Eye (tissue), 1 donor: ENCODE measurements around the gene GIN1.
"Not testable (repeated sequence)": the region's sequence is repeated elsewhere in the genome, so short reads cannot be mapped to it uniquely, and the experiment has no call there.

ENCODE experiments used
- DNase-seq: peaks from one replicate; pipeline ENCODE4 v3.0.0-alpha.2; 2015

Gene GIN1

DNA sequence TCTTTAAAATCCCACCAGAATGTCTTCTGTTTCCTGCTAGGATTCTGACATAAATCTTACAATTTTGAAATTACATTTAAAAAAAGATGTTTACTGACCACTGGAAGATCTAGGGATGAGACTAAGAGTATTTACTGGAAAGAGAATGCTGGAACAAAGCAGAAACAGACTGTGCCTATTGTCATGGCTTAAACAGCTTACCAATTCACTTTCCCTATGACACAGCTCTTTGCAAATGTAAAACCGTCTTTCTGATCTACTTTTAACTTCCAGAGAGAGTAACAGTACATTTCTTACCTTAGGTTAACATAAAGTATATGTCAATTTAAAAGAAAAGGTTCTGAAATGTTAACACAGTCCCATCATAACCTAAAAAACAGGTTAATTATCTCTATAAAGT lies 10.7 kb downstream of the GIN1 start:
- no peak for DNase-seq

DNA sequence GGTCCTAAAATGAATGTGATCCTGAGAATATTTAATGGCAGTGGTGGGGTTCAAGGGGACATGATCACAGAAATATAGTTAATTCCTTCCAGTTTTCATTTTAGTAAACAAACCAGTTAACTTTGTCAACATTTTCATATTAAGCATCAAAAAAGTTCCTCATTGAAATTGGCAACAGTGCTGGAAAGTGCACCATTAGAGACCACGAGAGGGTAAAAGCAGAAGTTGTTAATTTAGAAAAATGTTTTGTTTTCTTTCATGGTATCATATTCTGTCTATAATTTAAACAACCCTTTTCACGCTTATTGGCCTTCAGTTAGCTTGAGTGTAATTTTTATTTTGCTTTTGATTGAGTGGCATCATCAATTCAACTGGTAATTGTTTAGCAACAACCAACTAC lies 11.9 kb downstream of the GIN1 start:
- DNase-seq = no peak

DNA sequence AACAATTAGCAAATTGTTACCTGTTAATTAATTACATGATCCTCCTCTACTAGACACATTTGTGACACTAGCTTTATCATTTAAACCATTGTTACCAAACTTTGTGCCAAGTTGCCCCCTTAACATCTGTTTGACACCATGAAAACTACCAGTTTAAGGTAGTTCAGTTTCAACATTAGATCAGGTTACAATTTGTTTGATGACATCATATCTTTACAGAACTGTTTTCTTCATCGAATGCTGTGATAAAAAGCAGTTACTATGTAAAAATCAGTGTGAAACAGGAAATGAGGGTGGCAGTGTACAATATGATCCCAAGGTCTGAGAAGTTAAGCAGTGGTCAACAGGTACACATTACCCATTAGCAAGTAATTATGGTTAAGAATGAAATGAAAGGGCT lies 17.7 kb downstream of the GIN1 start:
- DNase-seq = no peak

DNA sequence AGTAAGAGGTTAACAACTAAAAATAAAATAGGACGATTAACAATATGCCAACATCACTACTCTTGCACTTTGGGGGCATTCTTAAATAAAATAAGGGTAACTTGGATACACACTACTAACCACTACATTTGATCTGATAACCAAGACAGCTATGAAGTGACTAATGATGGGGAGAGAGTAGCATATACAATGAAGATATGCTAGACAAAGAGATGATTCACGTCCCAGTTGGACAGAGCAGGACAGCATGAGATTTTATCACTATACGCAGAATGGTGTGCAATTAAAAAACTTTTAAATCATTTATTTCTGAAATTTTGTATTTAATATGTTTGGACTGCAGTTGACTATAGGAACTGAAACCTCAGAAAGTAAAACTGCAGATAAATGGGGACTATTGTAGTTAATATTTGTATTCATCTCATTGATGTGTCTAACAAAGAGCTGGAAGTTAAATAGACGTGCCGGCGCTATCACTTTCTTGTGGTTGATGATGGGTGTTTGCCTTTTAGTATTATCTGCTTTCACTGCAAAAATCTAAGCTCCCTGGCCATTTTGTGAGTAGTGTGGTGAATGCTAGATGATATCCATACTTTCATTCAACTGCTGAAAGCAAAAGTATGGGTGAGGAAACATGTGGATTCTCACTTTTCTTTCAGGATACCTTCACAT lies 18.7 kb downstream of the GIN1 start:
- DNase-seq = no peak

DNA sequence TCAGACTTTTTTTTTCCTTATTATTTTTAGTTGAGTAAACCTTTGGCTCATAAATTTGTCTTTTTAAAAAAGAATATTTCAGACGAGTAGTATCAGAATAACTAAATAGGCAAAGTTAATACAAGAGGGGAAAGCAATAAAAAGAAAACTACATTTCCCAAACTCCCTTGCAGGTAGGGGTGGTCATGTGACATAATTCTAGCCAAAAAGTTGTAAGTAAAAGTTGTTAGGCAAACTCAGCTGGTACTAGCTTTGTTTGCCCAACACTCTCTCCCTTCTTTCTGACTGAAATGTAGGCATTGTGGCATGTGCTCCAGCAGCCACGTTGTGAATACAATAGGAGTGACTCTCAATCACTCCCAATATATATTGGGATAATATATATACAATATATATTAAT lies 20.9 kb downstream of the GIN1 start:
- no peak for DNase-seq

DNA sequence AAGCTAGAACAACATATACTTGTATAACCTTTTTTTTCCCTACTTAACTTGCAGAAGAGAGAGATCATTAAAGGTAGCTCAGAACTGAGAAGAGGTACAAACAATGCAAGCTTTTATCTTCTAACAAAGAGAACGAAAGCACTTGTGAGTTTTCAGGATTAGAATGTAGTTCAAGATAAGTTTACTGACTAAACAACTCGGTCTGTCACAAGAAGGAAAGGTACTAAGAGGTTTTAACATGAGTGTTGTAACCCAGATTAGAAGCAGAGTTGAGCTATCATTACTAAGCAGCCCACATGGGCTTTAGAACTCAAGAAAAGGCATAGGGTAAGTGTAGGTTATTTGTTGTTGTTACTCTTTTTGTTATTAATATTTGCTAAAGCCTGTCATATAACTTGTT lies 25.2 kb downstream of the GIN1 start:
- no peak for DNase-seq

DNA sequence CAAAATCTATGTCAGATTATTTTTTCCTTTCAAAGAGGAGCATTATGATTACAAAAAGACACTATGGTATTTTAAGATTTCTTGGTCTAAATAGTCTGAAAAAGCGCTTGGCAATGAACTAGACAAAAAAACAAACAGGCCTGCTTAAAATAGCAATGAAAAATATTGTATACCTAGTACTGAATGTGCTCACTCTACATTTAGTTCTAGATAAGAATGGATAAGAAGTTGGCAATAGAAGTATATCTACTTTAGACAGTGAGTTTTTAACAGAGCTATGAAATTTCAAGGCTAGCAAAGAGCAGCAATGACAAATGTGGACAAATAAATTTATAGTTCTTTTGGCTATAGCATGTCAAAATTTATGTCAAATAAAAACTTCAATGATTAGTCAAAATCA lies 26.2 kb downstream of the GIN1 start:
- DNase-seq = no peak

DNA sequence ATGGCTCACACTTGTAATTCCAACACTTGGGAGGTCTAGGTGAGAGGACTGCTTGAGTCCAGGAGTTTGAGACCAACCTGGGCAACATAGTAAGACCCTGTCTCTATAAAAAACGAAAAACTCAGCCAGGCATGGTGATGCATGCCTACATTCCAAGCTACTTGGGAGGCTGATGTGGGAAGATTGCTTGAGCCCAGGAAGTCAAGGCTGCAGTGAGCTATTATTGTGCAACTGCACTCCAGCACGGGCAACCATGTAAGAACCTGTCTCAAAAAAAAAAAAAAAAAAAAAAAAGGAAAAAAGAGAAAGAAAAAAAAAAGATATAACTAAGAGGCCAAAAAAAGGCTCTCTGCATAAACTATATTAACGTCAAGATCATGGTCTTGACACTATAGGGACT lies 27.3 kb downstream of the GIN1 start:
- no peak for DNase-seq

DNA sequence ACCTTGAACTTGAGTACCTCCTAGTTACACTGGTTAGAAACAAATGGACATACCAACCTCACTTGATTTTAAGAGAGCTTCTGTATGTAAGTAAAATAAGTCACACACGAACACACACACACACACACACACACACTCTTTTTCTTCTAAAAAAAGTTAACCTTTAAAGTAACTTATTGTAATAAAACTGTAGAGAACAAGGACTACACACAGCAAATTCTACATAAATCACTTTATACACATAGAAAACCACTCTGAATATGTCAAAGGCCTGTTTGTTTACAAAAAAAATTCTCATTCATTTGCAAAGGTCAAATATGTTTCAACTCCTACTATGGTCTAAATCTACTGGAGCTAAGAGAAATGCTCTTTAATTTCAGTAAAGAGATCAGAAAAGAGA lies 29.1 kb downstream of the GIN1 start:
- no peak for DNase-seq

DNA sequence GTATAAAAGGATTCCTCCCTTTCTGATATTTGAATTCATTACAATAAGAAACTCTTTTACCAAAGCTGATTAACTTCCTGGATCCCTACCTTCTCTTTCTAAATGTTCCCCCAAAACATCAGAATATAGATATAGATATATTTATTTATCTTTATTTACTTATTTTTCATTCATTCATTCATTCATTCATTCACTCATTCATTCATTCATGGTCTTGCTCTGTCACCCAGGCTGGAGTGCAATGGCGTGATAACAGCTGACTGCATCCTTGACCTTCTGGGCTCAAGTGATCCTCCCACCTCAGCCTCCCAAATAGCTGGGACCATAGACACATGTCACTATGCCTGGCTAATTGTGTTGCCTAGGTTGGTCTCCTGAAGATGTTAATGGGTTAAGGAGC lies 30.7 kb downstream of the GIN1 start:
- no peak for DNase-seq

DNA sequence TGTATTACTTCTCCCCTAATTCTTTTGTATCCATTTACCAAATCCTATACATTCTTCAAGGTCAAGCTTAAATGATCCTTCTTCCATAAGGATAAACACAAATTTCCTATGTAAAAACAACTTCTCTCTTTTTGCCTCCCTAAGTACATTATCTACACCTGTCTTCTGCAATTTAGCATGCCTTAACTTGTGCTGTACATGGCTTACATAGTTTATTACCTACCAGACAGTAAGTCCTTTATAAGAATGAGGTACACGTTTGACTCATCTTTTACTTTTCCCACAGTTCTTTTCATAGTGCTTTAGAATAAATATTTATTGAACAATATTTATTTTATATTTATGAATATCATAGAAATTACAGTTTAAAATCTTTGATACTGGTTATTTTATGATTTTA lies 33.4 kb downstream of the GIN1 start:
- DNase-seq = no peak

DNA sequence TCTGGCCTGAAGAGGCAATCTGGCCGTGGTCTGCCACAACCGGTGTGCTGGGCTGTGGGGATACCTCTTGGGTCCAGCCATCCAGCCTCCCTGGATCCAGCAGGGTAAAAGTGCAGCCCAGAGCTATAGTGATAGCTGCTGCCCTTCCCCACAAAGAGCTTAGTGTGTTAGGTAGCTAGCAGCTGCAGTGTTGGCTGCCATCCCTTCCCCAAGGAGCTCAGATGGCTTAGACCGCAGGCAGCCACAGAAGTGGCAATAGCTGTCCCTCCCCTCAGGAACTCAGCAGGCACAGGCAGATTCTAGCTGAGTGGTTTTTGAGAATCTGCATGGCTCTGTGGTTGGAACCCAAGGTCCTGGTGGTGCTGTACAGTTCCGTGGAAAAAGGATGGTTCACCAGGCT lies 40.1 kb downstream of the GIN1 start:
- no peak for DNase-seq

DNA sequence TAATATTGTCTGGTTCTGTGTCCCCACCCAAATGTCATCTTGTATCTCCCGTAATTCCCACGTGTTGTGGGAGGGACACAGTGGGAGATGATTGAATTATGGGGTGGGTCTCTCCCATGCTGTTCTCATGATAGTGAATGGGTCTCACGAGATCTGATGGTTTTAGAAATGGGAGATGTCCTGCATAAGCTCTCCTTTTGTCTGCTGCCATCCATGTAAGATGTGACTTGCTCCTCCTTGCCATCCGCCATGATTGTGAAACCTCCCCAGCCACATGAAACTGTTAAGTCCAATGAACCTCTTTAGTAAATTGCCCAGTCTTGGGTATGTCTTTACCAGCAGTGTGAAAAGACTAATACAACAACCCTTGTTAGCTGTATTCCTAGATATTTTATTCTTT lies 44.5 kb downstream of the GIN1 start:
- no peak for DNase-seq

DNA sequence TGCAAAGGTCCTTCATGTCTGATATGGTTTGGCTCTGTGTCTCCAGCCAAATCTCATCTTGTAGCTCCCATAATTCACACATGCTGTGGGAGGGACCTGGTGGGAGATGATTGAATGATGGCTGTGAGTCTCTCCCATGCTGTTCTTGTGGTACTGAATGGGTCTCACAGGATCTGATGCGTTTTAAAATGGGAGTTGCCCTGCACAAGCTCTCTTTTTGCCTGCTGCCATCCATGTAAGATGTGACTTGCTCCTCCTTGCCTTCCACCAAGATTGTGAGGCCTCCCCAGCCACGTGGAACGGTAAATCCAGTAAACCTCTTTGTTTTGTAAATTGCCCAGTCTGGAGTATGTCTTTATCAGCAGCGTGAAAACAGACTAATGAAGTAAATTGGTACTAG lies 46.4 kb downstream of the GIN1 start:
- not testable (repeated sequence) for DNase-seq

DNA sequence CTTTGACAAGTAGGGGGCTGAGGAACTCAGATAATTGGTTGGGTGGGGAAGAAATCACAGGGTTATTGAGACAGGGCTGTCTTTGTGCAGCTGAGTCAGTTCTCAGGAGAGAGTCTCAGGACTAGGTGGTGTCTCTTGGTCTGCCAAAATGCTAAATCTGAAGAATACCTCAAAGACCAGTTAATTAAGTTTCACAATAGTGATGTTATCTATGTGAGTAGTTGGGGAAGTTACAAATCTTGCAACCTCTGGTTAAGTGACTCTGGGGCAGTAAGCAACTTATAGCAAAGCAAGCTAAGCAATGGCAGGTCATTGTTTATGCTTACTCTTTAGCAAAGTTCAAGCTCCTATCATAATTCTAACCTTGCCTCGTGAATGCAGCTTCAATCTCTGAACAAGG lies 53.6 kb downstream of the GIN1 start:
- DNase-seq = no peak

DNA sequence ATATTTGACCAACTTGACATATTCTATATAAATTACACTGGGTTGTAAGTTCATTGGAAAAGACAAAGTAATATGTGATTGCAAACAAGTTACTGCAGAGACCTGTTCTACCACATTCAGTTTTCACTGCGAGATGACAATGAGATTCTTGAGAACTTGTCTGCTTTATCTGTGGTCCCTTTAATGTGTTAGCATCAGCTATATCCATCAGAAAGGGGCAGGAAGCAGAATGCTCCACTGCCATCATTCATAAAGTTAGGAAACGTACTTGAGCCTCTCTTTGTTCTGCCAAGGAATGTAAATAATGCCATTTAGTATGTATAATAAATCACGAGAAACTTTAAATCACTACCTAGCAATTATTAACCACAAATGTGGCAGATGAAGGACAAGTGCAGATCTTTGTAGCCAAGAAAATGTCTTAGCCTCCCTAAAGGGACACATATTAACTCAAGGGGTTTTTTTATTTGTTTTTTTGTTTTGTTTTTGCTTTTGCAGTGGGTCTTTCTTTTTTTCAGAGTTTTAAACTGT lies 59.4 kb downstream of the GIN1 start:
- no peak for DNase-seq

DNA sequence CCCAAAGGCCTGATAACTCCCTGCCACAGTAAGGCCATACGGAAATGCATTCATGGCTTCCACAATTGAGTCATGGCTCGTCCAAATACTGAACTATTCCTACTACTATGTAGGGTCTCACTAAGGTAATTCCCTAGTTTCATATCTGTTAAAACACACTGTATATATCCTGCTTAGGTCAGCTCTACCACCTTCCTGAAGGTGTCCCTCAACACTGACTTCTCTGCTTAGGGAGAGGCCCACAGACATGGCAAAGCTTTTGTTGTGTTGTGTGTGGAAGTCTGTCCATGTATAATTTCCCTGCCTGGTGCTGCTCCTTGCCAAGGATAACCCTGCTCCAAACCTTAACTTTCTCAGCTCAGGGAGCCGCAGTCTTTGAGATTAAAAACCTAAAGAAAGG lies 60.4 kb downstream of the GIN1 start:
- no peak for DNase-seq

DNA sequence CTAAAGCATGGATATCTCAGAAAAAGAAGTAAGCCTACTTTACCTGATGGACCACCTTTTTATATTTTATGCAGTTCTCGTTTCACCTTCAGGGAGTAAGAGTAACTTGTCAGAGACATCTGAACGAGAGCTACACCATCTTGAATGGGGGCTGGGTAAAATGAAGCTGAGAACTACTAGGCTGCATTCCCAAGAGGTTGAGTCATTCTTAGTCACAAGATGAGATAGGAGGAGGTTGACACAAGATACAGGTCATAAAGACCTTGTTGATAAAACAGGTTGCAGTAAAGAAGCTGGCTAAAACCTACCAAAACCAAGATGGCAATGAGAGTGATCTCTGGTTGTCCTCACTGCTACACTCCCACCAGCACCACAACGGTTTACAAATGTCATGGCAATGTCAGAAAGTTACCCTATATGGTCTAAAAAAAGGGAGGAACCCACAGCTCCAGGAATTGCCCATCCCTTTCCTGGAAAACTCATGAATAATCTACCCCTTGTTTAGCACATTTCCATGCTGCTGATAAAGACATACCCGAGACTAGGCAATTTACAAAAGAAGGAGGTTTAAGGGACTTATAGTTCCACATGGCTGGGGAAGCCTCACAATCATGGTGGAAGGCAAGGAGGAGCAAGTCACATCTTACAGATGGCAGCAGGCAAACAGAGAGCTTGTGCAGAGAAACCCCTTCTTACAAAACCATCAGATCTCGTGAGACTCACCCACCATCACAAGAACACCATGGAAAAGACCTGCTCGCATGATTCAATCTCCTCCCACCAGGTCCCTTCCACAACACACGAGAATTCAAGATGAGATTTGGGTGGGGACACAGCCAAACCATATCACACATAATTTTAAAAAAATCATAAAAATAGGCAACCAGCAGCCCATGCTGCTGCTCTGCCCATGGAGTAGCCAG lies 62.5 kb downstream of the GIN1 start:
- no peak for DNase-seq

DNA sequence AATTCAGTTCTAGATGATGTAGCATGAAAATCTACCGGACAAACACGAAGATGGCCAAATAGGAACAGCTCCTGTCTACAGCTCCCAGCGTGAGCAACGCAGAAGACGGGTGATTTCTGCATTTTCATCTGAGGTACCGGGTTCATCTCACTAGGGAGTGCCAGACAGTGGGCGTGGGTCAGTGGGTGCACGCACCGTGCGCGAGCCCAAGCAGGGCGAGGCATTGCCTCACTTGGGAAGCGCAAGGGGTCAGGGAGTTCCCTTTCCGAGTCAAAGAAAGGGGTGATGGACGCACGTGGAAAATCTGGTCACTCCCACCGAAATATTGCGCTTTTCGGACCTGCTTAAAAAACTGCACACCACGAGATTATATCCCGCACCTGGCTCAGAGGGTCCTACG lies 73.2 kb downstream of the GIN1 start:
- not testable (repeated sequence) for DNase-seq

DNA sequence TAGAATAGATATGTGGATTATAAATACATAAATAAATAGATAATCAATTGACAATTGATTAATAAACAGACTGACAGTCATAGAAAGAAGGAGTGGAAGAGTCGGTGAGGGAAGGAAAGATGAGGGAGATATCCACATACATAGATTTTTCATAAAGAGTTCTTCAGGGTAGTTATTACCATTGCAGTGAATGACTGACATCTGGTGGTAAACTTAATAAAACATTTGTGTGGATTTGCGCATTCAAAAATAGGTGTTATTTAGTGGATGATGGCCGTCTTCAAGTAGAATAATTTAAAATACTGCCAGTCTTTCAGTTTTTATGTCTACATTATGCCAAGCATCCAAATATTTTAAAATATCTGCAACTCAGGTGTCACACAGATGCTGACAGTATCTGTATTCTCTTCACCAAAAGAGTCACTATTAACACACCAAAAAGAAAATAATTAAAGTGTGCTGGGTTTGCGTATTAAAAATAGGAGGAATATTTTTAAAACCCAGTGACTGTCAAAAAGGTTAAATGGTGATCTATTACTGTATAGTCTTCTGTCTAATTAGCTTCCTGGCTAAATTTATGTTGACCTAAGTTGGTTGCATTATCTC lies 78.8 kb downstream of the GIN1 start:
- peak; percentile 76 for DNase-seq

DNA sequence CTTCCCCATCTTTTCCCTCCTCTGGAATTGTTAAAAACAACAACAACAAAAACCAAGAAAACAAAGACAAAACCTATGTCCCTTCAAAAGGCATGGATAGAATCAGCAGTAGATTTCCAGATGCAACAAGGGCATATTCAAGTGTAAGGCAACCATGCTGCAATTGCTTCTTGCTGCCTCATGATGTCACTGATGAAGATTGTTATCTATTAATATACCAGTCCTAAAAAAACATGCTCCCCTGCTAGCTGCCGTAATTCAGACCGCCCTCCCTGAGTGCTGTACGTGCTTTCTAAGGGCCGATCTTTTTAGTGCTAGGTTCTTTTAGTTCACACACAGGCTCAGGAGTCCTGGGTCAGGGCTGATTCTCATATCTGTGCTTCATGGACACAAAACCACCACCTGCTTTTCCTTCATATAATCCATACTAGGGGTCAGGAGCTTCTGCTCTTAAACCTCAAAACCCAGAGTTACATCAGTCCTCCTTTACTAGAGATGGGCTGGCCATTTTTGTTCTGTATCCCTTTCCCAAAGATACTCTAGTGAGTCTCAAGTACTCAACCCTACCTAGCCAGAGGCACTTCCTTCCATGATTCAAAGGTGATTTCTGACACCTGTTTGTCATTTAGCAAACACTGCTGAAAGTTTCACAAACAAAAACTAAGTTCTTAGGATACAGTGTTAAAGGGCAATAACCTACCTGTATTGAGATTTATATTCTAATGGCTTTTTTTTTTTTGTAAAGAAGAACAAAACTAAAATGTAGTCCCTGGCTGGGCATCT lies 82.1 kb downstream of the GIN1 start:
- DNase-seq = no peak

DNA sequence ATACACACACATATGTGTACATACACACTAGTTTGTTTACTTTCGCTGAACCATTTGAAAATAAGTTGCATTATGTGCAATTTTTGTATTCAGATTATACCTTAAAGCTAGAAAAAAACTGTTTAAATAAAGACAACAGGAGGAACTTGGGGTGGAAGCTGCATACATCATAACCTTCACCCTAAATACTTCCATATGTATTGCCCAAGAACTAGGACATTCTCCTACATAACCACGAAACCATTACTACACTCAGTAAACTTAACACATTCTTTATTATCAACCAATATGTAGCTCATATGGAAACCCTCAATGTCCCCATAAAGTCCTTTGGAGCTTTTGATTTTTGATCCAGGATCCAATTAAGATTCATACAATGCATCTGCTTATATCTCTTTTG lies 83.3 kb downstream of the GIN1 start:
- DNase-seq = no peak
